Measurements from ENCODE around the gene HTR6.

HTR6 gene

DNA sequence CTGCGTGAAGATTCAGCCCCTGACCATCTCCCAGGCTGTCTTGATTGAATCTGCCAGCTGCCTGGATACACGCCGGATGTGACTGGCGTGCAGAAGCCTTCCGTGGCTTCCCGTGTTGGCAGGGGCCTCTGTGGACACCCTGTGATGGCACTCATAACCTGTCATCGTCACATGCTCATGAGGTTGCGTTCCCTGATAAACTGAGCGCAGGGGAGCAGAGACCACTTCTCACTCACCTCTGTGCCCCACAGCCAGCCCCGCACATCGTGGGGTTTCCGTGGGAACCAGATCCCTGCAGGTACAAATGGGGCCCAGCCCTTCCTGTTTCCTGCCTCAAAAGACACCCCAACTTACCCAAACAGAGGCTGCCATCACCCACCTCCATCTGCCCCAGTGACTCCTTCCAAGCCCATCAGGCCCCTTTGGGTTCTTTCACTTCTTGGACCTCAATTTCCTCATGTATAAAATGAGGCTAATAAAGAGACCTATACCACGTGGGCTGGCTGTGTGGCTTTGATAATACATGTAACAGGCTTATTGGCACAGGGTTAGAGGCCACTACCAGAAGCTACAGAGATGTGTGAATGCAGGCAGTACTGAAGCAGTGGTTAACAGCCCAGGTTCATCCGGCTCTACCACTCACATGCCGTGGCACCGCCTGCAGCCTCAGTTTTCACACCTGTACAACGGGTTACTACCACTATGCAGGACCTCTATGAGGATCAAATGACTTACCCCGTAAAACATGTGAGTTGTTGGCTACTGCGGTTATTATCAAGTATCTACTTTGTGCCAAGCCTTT is 23.6 kb downstream of the HTR6 start:
- peak in 1 of 2 donors; percentile 8 for DNase-seq (ENCODE audit: low read depth in 2 of 2)

DNA sequence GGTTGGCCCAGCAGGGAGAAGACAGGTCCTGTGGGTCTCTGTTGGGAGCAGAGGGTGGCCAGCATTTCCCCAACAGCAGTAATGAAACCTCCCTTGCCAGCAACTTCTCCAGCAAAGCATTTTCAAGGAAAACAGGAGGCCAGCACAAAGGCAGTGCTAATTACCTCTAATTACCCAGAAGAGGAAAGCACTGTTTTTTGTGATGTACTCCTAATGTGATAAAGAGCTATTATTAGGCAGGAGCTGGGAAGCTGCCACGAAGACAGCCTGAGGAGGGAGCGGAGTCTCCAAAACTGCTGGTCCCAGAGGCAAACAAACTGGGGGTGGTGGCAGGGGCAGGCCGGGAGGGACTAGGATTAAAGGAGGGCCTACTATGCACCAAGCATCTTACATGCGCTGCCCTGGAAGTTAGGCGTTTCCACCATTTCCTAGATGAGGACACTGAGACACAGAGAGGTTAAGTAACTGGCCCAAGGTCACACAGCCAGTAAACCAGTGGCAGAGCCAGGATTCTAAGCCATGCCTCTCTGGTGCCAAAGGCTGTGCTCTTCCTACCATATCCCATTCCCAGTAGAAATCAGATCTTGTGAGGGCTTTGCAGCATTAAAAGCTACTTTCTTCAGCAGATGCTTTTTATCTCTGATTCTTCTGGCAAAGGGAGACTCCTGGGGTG is 24.5 kb downstream of the HTR6 start:
- no peak for DNase-seq (ENCODE audit: low read depth in 2 of 2)

DNA sequence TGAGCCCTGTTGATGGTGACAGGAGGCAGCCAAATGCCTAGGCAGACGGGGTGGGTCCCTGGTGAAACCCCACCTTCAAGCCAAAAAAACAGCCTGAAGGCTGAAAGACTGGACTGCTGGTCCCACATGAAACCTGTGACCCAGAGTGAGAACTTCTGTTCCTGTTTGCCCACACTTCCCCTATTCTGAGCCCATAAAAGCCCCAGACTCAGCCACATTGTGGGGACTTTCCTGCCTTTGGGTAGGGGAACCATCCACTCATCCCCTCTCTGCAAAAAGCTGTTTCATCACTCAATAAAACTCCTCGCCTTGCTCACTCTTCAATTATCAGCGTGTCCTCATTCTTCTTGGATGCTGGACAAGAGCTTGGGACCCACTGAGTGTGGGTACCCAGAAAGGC is 25.2 kb downstream of the HTR6 start:
- DNase-seq (ENCODE audit: low read depth in 2 of 2): no peak

DNA sequence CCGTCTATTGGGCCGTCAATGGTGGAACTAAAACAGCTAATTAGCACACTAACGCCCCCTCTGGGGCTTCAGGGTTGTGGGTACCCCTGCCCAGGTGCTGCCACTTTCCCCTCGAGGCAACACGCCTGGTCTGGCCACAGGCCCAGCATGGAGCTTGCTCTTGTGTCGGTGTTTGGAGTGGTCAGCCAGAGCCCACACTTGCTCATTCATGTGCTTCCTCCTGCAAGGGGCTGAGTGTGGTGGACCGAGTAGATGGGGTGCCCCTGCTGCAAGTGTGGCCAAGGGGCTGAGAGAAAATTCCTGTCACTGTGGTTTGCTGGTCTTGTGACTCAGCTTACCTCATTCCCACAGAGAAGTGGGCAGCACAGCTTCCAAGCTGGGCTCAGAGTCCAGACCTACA is 25.7 kb downstream of the HTR6 start:
- DNase-seq (ENCODE audit: low read depth in 2 of 2): no peak

DNA sequence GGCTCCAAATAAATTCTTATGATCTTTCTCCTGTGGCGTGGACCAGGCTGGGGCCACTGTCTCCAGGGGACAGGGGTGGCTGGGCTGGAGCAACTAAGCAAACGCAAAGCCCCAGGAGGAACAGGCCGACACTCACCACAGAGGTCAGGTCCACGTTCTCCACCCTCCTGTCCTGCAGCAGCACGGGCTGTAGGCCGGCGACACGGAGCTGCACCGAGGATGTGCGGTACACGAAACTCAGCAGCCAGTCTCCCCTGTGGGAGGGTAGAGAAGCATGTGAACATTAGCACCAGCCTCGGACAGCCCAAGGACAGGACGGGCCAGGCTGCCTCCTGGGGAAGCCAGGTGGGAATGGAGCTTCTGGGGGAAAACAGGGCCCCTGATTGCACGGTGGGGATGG is 29.6 kb downstream of the HTR6 start:
- DNase-seq (ENCODE audit: low read depth in 2 of 2): no peak

DNA sequence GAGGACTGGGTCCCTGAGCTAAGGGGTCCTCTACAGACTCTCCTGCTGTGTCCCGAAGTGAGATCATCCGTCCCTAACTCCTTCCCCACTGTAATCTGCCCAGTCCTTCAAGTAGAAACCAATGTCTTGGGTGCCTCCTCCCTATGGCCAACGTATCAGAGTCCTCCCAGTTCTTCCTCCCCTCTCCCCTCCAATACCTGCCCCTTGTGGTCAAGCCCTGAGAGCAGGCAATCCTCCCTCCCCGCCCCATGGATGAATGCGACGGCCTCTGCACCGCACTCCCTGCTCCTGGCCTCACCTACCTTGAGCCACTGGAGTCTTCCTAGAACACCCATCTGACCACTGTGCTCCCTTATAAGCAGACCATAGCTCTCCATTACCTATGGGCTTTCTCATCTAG is 31.1 kb downstream of the HTR6 start:
- DNase-seq (ENCODE audit: low read depth in 2 of 2): no peak

DNA sequence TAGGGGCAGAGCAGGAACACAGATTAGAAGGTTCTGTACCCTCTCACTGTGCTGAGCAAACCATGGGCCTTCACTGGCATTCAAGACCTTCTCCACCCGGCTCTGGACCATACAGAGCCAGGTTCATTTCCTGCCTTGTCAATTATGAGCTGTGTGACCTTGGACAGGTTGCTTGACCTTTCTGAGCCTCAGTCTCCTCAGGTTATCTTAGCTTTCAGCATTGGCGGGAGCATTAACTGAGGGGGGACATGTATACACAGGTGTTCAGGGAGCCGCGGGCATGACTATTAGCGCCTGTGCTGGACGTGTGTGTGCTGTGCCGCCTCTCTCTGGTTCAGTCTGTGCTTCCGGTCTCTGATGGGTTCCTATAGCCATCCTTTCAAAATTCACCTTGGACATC is 32.1 kb downstream of the HTR6 start:
- no peak for DNase-seq (ENCODE audit: low read depth in 2 of 2)

DNA sequence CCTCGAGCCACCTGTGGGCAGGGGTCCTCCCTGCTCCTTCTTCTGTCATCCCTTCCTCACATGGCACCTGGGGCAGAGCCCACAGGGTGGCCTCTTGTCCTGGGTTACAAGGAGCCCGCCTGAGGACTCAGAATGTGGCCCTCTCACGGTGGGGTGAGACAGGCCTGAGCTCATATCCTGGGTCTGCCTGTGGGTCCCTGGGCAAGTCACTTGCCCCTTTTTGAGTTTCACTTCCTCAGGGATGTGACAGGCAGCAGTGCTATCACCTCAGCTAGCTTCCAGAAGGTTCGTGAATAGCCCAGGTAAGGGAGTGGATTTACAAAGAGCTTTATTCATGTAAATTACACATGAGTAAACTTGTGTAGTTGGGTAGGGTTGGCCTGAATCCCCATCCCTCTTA is 33.5 kb downstream of the HTR6 start:
- no peak for DNase-seq (ENCODE audit: low read depth in 2 of 2)

DNA sequence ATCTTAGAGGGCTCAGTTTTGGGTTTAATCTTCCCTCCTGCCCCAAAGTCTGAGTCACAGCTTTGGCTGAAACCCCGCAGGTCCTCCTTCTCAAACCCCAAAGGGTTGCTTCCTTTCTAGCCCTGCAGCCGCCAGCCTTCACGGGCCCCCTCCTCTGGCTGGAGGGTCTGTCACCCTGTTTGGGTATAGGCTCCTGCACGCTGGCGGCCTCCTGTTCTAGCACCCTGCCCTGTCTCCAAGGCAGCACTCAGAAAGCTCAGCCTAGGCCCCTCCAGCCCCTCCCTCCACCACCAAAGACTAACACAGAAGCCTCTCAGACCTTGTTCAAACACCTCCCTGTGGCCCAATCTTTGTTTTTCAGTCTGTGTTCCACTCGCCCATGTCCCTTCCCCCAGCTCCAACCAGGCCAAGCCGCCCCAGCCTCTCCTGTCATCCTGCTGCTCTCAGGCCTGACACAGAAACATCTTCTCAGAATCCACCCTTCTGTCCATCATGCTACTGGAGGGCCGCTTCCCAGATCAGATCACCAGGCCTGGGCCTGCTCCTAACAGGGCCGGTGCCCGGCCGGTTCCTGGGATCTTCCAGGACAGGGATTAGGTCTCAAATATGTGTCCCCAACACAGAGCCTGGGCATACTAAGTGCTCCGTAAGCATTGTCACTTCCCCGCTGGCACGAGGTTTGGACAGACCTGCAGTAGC is 35.6 kb downstream of the HTR6 start:
- DNase-seq (ENCODE audit: low read depth in 2 of 2): no peak

DNA sequence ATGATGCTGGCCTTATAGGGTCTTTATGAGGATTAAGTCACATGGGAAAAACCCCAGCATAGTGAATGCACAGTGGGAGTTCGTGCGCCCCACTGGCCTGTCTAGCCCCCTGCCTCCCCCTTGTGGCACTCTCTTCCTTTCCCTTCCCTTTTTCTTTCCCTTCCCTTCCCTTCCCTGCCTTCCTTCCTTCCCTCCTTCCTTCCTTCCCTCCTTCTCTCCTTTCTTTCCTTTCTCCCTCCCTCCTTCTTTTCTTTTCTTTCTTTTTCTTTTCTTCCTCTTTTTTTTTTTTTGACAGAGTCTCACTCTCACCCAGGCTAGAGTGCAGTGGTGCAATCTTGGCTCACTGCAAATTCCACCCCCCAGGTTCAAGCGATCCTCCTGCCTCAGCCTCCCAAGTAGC is 38.6 kb downstream of the HTR6 start:
- DNase-seq (ENCODE audit: low read depth in 2 of 2): no peak

DNA sequence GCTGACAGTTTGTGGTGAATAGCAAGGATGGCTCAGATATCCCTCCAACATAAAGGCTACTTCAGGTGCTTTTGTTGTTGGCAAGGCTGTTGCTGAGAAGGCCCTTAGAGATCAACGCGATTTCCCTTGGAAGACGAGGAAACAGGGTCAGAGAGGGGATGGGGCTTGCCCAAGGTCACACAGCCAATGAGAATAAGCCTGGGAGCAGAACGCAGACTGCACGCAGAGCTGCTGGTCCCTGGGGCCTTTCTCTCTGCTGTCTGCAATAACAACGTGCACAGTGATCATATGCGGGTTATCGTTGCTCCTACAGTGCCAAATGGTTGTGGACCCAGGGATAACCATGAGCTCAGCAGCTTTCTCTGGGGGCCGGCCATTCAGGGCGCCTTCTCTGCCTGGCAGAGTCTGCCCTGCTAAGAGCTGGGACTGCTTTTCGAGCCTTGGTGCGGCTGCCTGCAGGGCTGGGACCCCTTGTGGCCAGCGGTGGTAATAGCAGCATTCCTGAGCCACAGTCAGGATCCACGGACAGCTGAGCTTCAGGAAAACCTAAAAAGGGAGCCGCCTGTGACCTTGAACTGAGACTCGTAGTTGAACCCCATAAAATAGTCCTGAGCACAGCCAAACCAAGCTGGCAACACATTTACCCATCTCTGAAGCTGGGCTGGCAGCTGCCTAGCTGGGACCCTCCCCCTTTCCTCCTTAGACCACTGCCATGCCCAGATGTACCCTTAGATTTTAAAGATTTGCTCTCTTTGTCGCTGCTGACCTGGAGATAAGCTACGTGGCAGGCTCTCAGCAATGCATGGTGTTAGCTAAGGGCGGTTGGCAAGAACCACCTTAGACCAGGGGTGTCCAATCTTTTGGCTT is 39.8 kb downstream of the HTR6 start:
- peak in 1 of 2 donors; percentile 9 for DNase-seq (ENCODE audit: low read depth in 2 of 2)

DNA sequence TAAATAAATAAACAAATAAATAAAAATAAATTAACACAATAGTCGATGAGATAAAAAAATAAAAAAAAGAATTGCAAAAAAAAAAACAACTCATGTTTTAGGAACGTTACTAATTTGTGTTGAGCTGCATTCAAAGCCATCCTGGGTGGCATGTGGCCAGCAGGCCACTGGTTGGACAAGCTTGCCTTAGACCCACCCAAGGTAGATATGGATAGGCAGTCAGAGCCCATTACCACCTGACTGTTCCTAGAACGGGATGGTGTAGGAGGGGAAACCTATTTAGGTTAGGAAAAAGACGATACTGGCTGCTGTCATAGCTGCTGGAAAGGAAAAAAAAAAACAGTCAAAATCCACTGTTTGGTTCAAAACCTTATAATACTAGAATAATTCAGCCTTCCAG is 40.8 kb downstream of the HTR6 start:
- no peak for DNase-seq (ENCODE audit: low read depth in 2 of 2)

DNA sequence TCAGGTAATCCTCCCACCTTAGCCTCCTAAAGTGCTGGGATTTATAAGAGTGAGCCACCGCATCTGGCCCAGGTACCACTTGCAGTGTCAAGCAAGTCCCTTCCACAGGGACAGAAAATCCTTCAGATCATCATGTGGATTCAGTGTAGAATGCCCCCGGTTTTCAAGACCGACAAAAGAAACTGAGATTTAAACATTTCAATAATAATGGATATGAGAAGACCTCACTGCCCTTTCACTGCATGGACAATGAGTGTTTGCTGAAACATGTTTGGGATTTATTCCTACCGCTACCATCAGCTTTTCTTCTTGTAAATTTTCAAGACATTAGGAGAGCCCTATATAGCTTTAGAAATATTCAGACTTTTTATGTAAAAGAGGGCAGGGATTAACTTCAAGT is 41.5 kb downstream of the HTR6 start:
- no peak for DNase-seq (ENCODE audit: low read depth in 2 of 2)

DNA sequence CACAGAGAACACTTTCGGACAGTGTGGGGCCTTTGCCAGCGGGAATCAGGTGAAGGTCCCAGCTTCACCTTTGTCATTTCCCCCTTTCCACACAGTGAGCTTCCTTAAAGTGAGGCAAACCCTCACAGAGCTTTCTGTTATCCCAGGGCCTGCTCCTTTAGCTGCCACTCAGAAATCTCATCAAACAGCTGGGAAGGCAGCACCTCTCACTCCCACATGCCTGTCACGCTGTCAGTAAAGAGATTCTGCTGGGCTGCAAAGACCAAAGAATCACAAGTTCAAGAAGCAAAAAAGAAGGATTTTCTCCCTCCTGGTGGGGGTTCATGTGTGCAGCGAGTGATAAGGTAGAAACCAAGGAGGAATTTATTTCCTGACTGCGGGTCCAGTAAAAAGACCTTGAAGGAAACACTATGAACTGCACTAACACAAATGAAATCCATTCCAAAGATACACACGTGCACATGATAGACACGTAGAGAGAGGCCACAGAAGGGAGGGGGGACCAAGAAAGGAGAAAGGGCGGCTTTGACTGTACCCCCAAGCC is 44.0 kb downstream of the HTR6 start:
- no peak for DNase-seq (ENCODE audit: low read depth in 2 of 2)

DNA sequence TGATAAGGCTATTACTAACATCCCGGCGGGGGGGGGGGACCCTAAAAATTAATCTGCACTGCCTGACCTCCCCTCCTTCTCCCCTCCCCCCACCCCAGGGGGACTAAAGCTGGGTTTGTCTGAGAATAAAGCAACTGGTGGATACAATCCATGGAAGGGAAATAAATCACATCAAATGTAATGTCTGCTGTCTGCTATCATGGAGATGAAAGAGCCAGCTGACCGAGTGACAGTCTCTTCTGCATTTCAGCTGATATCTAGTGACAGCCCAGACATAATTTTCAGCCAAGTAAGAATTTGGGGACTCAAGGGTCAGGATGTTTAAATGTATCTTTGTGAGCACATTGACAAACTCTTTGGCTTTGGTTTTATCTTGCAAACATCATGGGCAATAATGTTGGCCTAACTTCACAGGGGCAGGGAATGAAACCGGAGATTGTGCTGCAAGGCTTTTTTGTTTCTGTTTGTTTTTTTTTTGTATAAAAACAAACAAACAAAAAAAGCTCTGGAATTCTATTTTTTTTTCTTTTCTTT is 44.7 kb downstream of the HTR6 start:
- DNase-seq (ENCODE audit: low read depth in 2 of 2): no peak

DNA sequence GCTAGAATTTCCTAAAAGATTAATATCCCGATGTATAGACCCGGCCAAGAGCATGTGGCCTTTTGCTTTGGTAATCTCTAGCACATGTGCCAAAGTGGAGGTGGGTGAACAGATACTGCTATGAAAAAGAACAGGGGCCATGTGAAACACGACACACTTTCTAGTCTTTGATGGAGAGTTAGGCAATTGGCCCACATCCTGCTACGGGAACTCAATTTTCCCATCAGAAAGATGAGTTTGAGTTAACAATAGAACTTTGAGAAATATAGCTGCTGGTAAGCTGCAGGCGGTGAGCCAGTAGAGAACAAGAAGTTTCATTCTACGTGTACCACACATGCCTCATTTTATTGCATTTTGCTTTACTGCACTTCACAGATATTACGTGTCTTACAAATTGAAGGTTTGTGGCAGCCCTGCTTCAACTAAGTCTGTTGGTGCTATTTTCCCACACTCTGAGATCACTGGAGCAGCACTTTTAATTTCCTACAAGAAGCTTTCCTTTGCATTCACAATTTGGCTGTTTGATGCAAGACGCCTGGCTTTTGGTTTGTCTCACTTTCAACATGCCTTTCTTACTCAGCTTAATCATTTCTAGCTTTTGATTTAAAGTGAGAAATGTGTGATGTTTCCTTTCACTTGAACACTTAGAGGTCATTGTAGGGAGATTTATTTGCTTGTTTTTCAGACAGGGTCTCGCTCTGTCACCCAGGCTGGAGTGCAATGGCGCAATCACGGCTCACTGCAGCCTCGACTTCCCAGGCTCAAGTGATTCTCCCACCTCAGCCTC is 46.3 kb downstream of the HTR6 start:
- no peak for DNase-seq (ENCODE audit: low read depth in 2 of 2)

DNA sequence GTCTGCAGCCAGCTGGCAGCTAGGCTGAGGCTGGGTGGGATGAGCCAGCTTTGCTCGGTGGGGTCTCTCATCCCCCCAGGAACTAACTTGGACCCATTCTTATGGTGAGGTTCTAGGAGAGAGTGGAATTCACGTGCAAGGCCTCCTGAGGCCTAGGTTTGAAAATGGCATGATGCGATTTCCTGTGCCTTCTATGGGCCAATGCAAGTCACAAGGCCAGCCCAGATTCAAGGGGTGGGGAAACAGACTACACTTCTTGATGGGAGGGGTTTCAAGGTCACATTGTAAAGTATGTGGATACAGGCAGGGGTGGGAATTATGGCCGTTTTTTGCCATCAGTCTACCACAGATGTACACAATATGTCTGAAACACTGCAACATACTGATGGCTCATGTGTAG is 48.3 kb downstream of the HTR6 start:
- DNase-seq (ENCODE audit: low read depth in 2 of 2): no peak

DNA sequence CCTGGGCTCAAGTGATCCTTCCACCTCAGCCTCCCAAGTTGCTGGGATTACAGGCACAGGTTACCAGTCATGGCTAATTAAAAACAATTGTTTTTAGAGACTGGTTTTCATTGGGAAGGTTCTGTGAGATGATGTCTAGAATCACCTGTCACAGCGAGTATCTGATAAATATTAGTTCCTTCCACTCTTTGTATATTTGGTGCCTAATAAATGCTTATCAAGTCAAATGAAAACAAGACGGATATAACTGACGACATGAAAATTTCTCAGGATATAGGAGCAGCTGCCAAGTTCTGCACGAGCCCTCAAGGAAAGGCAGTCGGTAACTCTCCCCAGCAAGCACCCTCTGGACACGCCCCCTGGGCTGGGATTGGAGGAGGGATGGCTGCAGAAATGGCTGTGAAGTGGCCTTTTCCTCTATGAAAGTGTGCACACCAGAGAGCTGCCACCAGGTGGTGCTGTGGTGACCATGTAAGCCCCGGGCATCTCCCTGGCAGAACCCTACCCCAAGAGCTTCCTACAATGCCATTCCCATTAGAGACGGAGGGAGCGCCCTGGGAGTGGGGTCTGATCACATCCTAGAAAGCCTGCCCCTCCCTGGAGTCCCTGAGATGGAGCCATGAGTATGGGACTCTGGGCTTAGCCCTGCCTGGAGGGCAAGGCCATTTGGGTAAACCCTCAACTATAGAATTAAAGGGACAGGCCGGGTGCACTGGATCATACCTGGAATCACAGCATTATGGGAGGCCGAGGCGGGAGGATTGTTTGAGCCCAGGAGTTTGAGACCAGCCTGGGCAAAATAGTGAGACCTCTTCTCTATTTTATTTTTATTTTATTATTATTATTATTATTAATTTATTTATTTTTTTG is 50.9 kb downstream of the HTR6 start:
- peak; percentile 46 to 58 for DNase-seq (ENCODE audit: low read depth in 2 of 2)

DNA sequence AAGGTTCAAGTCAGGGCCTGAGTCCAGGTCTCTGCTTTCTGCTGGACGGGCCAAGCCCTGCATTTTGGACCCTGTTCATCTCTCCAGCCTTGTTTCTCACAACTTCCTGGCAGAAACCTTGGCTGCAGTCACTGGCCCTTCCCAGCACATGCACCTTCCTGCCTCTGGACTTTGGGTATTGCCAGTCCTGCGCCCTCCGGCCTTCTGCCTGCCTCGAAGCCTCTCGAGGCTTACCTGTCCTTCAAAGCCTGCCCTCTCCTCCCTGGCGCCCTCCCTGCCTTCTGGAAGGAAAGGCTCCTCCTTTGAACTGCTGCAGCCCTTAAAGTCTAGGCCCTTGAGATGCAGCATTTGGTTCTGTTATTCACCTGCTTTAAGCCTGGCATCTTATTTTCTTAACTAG is 52.8 kb downstream of the HTR6 start:
- no peak for DNase-seq (ENCODE audit: low read depth in 2 of 2)

DNA sequence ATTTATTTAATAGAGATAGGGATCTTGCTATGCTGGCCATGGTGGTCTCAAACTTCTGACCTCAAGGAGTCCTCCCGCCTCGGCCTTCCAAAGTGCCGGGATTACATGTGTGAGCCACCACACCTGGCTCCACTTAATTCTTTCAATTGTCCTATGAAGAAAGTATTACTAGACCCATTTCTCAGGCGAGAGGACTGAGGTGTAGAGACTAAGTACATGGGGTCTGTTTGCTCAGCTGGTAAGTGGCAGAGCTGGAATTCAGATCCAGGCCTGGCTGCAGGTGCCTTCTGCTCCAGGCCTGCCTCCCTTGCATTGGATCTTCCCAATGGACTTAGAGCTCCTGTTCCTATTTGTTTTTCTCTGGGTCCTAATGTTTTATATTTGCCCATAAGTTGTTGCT is 55.5 kb downstream of the HTR6 start:
- no peak for DNase-seq (ENCODE audit: low read depth in 2 of 2)

Measured in stimulated activated CD8-positive, alpha-beta memory T cell treated with anti-CD3 and anti-CD28 coated beads, Interleukin-15, amount 100 ng/mL, for 4 hours (primary cell).